C4-2B (cell line): ENCODE data around the gene MMP15.
"Not testable (repeated sequence)": the region's sequence is repeated elsewhere in the genome, so short reads cannot be mapped to it uniquely, and the experiment has no call there.

Source experiments
- CTCF ChIP-seq: fragments of 450-650 bp; conservative IDR thresholded peaks from 2 replicates; pipeline ENCODE4 v1.5.1; 2017; ENCODE audit warnings: mild to moderate bottlenecking
- ZFX ChIP-seq: fragments of 450-650 bp; IDR thresholded peaks from 2 replicates; pipeline ENCODE4 v1.6.1; 2017

DNA sequence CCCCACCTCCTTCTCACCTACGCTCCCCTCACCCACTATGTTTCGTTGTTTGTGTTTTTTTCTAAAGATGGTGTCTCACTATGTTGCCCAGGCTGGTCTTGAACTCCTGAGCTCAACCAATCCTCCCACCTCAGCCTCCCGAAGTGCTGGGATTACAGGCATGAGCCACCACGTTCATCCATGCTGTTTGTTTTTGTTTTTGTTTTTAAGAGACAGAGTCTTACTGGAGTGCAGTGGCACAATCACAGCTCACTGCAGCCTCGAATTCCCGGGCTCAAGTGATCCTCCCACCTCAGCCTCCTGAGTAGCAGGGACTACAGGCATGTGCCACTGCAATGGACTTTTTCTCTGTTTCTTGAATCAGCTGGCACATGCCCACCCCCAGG is 70.0 kb downstream of the MMP15 start:
- not testable (repeated sequence) for TF ChIP-seq CTCF, ZFX
